Thyroid gland (tissue), 4 donors: ENCODE results near the gene KIF12. TPM values are rescaled to one million over a fixed set of nuclear protein-coding genes. Genes with fewer than 3 reads are reported as not detected.
A peak's percentile ranks its signal among the peaks of the same experiment; 100 is the strongest.

Experiments used
- DNase-seq, 2 donors: peaks; one replicate each; pipeline ENCODE4 v3.0.0-alpha.2; 2019
- H3K27ac ChIP-seq, 3 donors: fragments of 200-600 bp; sonication (generic); 1 replicate in 2 of 3; 2 replicates in 1 of 3; pipeline ENCODE4 v1.5.1; 2016 to 2019; ENCODE audit warnings: mild to moderate bottlenecking in 1 of 3, moderate library complexity in 1 of 3
- H3K27me3 ChIP-seq: fragments of 200-600 bp; sonication (generic); one replicate; pipeline ENCODE4 v1.5.1; 2019
- H3K36me3 ChIP-seq, 2 donors: fragments of 200-600 bp; sonication (generic); one replicate each; pipeline ENCODE4 v1.5.1; 2016 to 2019
- H3K4me1 ChIP-seq, 2 donors: fragments of 200-600 bp; sonication (generic); one replicate each; pipeline ENCODE4 v1.5.1; 2017 to 2019
- H3K4me3 ChIP-seq, 3 donors: fragments of 200-600 bp; sonication (generic); replicated peaks in 1 of 3; 1 replicate in 2 of 3; 2 replicates in 1 of 3; pipeline ENCODE4 v1.5.1; 2016; ENCODE audit warnings: mild to moderate bottlenecking in 1 of 3
- H3K9me3 ChIP-seq: fragments of 200-600 bp; sonication (generic); one replicate; pipeline ENCODE4 v1.5.1; 2017
- CTCF ChIP-seq, 6 experiments: fragments of 200-600 bp in 3 of 6; fragments of 450-650 bp in 3 of 6; sonication (generic) in 3 of 6; IDR thresholded peaks; one replicate each; pipeline ENCODE4 v1.5.1; 2016 to 2019; ENCODE audit warnings: antibody characterized with exemption in 6 of 6, mild to moderate bottlenecking in 2 of 6, inconsistent platforms in 1 of 6, moderate library complexity in 1 of 6
- POLR2A ChIP-seq, 2 donors: fragments of 450-650 bp; IDR thresholded peaks; one replicate each; pipeline ENCODE4 v1.6.1; 2017; ENCODE audit warnings: antibody characterized with exemption in 2 of 2, mild to moderate bottlenecking in 2 of 2, moderate library complexity in 1 of 2
- WGBS, 2 donors: methylation state at CpG; one replicate each; pipeline ENCODE4 v1.1.5; 2017; 5-methylcytosine and 5-hydroxymethylcytosine counted together
- intact Hi-C: fragments of 100-400 bp; cut with DNase I; formaldehyde crosslinking; loops from one replicate; pipeline ENCODE4 v1.15.1; 2023
- total RNA-seq, 4 donors: library from RNA; depleted of rRNA; stranded (reverse); fragments of >200 nt; gene quantifications; one replicate each; pipeline ENCODE4 v1.2.3, GENCODE V29; 2016

The KIF12 gene
- total RNA-seq, 4 donors from 2014 or later, result 13.4 to 56.0 (median 31.7) TPM

GRCh38 chr9:114119242-114120191 is 20.4 kb upstream of the KIF12 start:
- DNase-seq, result no peak
- H3K27me3 ChIP-seq, result no peaks in the 10 kb centered on the region
- peaks cover 19 to 41% of the 10 kb centered on the region in 2 donors for H3K4me1 ChIP-seq
- 65 to 75% methylated on average over 7 to 8 of the region's 9 CpGs for WGBS, 2 donors
- intact Hi-C loops, result no loop called here
- no peak overlapping the region for H3K4me3 ChIP-seq
- no peaks in the 10 kb centered on the region for H3K9me3 ChIP-seq
- TF ChIP-seq POLR2A (IDR thresholded peaks at IDR 0.05) (no peak), CTCF (IDR thresholded peaks at IDR 0.05) (no peak)
- no peaks in the 10 kb centered on the region for H3K36me3 ChIP-seq
- H3K27ac ChIP-seq, result peak overlapping the region in 2 of 3 donors; percentile 62 to 77

- Histone ChIP-seq H3K36me3 (no peaks in the 10 kb centered on the region), H3K4me1 (peaks cover 19 to 46% of the 10 kb centered on the region in 2 donors), H3K9me3 (no peaks in the 10 kb centered on the region), H3K27ac (peak overlapping the region; percentile 62 to 82 (median 77)), H3K27me3 (no peaks in the 10 kb centered on the region), H3K4me3 (no peak overlapping the region)
- WGBS, 2 donors, result 33 to 39% methylated on average over 20 to 21 of the region's 21 CpGs
- peak in 1 of 2 donors; percentile 28 for TF ChIP-seq POLR2A (IDR thresholded peaks at IDR 0.05)
- no peak for TF ChIP-seq CTCF (IDR thresholded peaks at IDR 0.05)
- intact Hi-C loops, result no loop called here
- DNase-seq, result peak; percentile 85 to 91
These were observed 19.1 kb upstream of the KIF12 start for GRCh38 chr9:114117996-114118830.

- no peaks in the 10 kb centered on the region for H3K27me3 ChIP-seq
- WGBS, 2 donors, result 77 to 83% methylated on average over 7 of the region's 7 CpGs
These were observed 18.5 kb upstream of the KIF12 start for GRCh38 chr9:114117614-114117995.

GRCh38 chr9:114116126-114116747 is 17.1 kb upstream of the KIF12 start:
- H3K27me3 ChIP-seq, result no peaks in the 10 kb centered on the region
- no peaks in the 10 kb centered on the region for H3K9me3 ChIP-seq
- peak overlapping the region in 2 of 3 donors; percentile 59 to 67 for H3K27ac ChIP-seq
- no peak overlapping the region for H3K4me3 ChIP-seq
- DNase-seq, result peak; percentile 48 to 57
- TF ChIP-seq POLR2A (IDR thresholded peaks at IDR 0.05), result no peak
- TF ChIP-seq CTCF (IDR thresholded peaks at IDR 0.05), result no peak
- H3K4me1 ChIP-seq, result peaks cover 19 to 49% of the 10 kb centered on the region in 2 donors
- 55 to 67% methylated on average over 9 to 10 of the region's 12 CpGs for WGBS, 2 donors
- H3K36me3 ChIP-seq, result no peaks in the 10 kb centered on the region
- intact Hi-C loops, result no loop called here

More at GRCh38 chr9:114117614-114117995, 18.5 kb upstream of the KIF12 start:
- no peak for TF ChIP-seq CTCF (IDR thresholded peaks at IDR 0.05)
- no peak for TF ChIP-seq POLR2A (IDR thresholded peaks at IDR 0.05)
- DNase-seq, result peak in 1 of 2 donors; percentile 15
- H3K4me3 ChIP-seq, result no peak overlapping the region
- H3K4me1 ChIP-seq, result peaks cover 19 to 47% of the 10 kb centered on the region in 2 donors
- H3K9me3 ChIP-seq, result no peaks in the 10 kb centered on the region
- peak overlapping the region; percentile 62 to 82 (median 77) for H3K27ac ChIP-seq
- H3K36me3 ChIP-seq, result no peaks in the 10 kb centered on the region
- intact Hi-C loops, result no loop called here
